GM19043 (cell line): ENCODE measurements around the gene PAN3.

ENCODE experiments used
- ATAC-seq: cut with Tn5 transposase; IDR thresholded peaks from one replicate; pipeline ENCODE4 v1.9.1; 2021; ENCODE audit warnings: low read depth; ENCODE audit not compliant: unreplicated experiment

Gene PAN3

GRCh38 chr13:28204690-28205443 is 66.5 kb downstream of the PAN3 start:
- ATAC-seq: no peak

GRCh38 chr13:28218679-28219078 is 80.3 kb downstream of the PAN3 start:
- ATAC-seq: no peak

- no peak for ATAC-seq
These were observed 81.2 kb downstream of the PAN3 start for GRCh38 chr13:28219408-28220099.

GRCh38 chr13:28220166-28220565 is 81.8 kb downstream of the PAN3 start:
- ATAC-seq: no peak

GRCh38 chr13:28229522-28230411 is 91.4 kb downstream of the PAN3 start:
- ATAC-seq: no peak

GRCh38 chr13:28231642-28232041 is 93.3 kb downstream of the PAN3 start:
- ATAC-seq: no peak

- ATAC-seq: no peak
These were observed 99.6 kb downstream of the PAN3 start for GRCh38 chr13:28237944-28238343.

GRCh38 chr13:28239374-28239773 is 101.0 kb downstream of the PAN3 start:
- no peak for ATAC-seq

- no peak for ATAC-seq
These were observed 107.1 kb downstream of the PAN3 start for GRCh38 chr13:28245465-28245864.

GRCh38 chr13:28246891-28247290 is 108.5 kb downstream of the PAN3 start:
- no peak for ATAC-seq

- no peak for ATAC-seq
These were observed 109.7 kb downstream of the PAN3 start for GRCh38 chr13:28248080-28248479.

GRCh38 chr13:28250542-28250941 is 112.2 kb downstream of the PAN3 start:
- no peak for ATAC-seq

GRCh38 chr13:28251466-28251865 is 113.1 kb downstream of the PAN3 start:
- no peak for ATAC-seq

- ATAC-seq: no peak
These were observed 114.2 kb downstream of the PAN3 start for GRCh38 chr13:28252547-28252946.

GRCh38 chr13:28257305-28257704 is 119.0 kb downstream of the PAN3 start:
- ATAC-seq: no peak

- ATAC-seq: no peak
These were observed 120.1 kb downstream of the PAN3 start for GRCh38 chr13:28258417-28258816.

- ATAC-seq: no peak
These were observed 129.2 kb downstream of the PAN3 start for GRCh38 chr13:28267497-28267896.

GRCh38 chr13:28268800-28269223 is 130.5 kb downstream of the PAN3 start:
- ATAC-seq: peak; percentile 95

GRCh38 chr13:28271056-28271840 is 132.9 kb downstream of the PAN3 start:
- no peak for ATAC-seq

- ATAC-seq: no peak
These were observed 135.6 kb downstream of the PAN3 start for GRCh38 chr13:28273919-28274318.
